ENCODE data around the gene RBM43.
"Not testable (repeated sequence)": the region's sequence is repeated elsewhere in the genome, so short reads cannot be mapped to it uniquely, and the experiment has no call there.

RBM43 gene

GRCh38 chr2:151268085-151268484, 6.4 kb upstream of the RBM43 start:
- no peak for DNase-seq (ENCODE audit: low read depth)

DNA sequence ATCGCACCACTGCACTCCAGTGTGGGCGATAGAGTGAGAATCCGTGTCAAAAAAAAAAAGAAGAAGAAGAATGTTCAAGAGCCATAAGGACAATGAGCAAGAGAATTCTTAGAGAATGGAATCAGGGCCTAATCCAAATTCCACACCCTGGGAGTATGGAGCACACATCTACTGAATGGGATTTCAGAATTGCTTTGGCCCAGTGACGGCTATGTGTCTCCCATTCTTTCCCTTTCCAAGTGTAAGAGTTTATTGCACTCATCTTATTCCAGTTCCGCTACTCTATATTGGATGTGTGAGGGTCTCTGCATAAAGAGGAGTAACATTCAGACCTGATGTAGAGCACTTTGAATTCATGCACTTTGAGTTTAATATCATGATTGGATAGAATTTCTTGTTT, 5.9 kb upstream of the RBM43 start:
- DNase-seq (ENCODE audit: low read depth), result no peak

GRCh38 chr2:151265991-151266390, 4.3 kb upstream of the RBM43 start:
- DNase-seq (ENCODE audit: low read depth), result no peak

DNA sequence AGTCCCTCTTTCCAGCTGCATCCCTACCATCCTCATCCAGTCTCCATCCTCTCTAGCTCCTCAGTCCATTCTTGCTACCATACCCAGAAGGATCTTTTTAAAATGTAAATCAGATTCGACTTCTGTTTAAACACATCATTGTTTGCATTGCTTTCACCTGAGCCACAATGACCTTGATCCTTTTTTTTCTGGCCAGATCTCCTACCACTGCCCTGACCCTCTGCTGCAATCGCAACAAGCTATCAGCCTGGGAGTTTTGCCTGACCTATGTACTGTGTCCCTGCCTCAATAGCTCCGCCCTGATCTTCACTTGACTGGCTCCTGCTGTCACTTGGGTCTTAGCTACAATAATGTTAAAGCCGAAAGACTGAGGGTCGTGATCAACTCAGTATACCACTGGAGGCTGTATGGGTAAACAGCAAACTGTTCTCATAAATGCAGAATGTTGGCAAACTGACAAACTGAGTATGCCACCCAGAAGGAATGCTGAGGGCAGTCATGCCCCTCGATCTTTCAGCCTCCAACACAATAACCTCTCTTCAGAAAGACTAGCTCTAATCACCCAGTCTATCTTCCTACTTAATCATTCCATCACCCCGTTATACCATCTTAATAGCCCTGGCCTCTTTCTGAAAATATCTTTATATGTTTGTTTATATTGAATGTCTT, 2.6 kb upstream of the RBM43 start:
- no peak for DNase-seq (ENCODE audit: low read depth)

DNA sequence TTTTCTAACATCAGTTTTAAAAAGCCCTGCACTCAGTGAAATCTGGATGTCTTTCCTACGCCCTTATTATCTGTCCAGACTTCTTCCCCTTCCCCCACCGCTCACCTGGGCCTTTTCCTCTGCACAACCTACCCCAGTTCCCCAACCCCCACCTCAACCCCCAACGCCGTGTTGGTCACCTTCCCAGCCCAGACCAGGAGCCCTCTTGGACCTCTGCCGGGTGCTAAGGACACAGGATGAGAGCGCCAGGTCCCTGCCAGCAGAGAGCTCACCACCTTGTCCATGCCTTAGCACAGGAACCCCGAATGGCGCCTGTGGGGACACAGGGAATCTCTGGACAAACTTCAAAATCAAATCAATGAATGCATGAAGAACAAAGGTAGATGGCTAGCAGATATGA, 966 bp upstream of the RBM43 start:
- DNase-seq (ENCODE audit: low read depth), result no peak

DNA sequence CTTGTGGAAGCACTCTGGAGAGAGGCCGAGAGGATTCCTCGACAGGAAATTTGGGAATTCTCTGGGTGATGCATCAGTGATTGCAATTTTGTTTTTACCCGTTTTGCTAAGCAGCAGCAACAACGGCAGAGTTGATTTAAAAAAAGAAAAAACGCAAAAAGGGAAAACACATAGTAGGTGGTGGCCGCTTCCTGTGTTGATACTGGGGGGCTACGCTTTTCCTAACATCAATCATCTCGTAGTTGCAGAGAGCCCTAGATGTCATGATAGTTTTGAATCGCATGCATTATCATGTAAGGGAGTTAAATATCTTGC, 271 bp upstream of the RBM43 start:
- DNase-seq (ENCODE audit: low read depth), result no peak

DNA sequence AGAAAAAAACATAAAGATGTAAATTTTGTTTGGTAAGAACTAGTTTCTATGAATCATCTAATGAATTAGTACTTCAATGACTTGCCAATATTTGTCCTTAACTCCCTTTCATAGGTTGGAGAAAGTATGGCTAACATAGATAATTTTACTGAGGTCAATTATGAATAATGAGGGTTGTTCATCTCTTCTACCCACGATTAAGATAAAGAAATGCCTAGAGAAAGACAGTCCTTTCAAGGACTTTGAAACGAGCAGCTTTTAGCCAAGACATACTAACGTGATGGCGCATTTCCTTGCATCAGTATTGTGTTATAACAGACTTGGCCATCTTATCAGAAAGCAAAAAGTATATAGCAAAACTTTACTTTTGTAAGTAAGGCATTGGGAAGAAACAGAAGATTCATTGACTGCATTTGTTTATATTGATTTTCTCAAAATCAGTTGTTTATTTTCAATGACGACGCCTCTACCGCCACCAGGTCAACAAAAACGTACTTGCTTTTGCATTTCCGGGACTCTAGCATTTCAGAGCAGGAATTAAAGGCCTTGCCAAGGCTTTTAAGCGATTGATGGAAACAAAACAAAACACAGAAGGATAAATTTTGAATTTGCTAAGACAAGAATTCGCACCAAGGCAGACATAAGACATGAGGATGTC, 961 bp downstream of the RBM43 start:
- no peak for DNase-seq (ENCODE audit: low read depth)

DNA sequence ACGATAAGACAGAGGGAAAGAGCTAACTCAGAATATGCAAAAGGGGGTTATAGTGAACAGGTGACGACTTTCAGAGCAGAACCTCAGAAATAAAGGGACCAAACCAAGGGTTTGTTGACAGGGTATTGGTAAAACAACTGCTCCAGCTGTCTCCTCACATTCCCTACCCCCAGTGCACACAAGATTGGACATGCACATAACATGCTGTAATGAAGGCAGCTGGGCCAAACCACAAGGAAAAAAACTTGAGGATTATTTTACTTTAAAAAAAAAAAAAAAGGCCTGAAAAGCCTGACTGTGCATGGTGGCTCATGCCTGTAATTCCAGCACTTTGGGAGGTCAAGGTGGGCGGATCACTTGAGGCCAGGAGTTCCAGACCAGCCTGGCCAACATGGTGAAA, 3.5 kb downstream of the RBM43 start:
- no peak for DNase-seq (ENCODE audit: low read depth)

DNA sequence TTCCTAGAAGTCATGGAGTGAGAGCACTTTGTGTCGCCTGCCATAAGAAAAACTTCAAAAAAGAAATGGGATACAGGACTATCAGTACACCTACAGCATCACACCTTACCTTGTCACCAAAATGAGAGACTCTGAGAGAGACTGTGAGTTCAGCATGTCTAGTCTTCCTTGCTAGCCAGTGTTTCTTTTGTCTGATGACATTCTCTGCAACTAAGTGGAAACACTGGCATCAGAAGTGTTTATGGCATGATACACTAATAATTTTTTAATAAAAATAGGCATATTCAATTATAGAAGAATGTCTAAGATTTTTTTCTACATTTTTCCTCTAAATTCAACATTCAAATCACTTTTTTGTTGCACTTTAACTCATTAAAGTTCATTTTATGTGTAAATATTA, 9.0 kb downstream of the RBM43 start:
- DNase-seq (ENCODE audit: low read depth), result no peak

DNA sequence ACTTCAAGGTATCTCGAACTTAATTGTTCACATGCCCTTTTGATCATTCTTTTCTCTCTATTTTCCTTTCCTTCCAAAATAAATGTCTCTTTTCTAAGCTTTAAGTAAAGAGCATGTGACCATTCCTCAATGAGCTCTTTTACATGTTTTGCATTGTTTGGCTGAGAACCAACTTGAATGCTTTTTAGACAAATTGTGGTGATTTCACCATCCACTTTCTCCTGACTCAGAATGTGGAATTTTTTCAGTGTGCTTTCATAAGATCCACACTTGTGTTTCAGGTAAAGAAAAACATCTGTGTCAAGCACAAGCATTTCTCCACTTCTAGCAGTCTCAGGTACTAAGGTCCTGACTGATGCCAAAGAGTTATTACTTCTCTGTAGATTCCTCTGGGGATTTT, 10.7 kb downstream of the RBM43 start:
- DNase-seq (ENCODE audit: low read depth), result no peak

DNA sequence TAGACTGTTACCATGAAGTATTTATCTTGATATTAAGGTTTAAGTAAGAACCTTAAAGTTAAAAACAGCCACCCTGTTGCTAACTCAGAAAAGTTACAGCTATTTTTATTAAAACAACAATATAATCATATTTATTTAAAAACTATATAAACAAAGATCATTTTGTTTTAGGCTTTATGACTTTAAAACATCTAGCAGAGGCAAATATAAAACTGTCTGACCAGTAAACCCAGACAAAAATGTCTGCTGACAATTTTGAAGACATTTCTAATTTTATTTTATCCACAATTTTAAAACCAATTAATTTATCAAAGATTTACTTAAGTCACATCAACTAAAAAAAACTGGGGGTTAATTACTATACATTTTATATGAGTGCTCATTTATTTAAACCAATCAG, 14.2 kb downstream of the RBM43 start:
- DNase-seq (ENCODE audit: low read depth), result no peak

GRCh38 chr2:151246152-151246551, 15.5 kb downstream of the RBM43 start:
- no peak for DNase-seq (ENCODE audit: low read depth)

GRCh38 chr2:151243468-151243867, 18.2 kb downstream of the RBM43 start:
- no peak for DNase-seq (ENCODE audit: low read depth)

DNA sequence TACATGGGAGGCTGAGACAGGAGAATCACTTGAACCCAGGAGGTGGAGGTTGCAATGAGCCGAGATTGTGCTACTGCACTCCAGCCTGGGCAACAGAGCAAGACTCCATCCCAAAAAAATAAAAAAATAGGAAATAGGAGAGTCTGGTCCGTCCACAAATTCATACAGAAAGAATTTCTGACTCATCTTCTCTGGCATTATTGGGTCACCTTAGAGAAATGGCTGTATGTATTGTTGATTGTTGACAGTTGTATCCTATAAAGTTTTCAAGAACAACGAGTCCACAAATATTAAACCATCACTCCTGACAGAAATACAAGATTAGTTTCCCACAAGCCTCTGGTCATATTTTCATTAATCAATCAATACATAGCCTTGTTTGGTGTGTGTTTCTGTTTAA, 20.4 kb downstream of the RBM43 start:
- DNase-seq (ENCODE audit: low read depth), result no peak

DNA sequence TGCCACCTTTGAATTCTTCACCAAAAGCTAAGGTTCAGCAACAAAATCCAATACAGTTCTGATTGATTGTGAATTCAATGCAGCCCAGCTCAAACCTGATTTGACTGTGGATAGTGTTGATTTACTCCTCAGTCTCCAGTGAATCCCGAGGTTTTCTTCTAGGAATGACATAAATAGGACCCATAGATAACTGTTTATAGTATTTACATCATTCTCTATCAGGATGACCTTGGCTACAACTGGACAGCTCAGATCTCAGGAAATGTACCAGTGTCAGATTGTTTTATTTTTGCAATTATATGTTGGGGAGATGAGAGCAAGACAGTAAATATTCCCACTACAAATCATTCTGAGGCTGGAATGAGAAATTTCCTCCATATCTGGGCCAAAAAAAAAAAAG, 21.2 kb downstream of the RBM43 start:
- no peak for DNase-seq (ENCODE audit: low read depth)

GRCh38 chr2:151239624-151240023, 22.0 kb downstream of the RBM43 start:
- DNase-seq (ENCODE audit: low read depth), result no peak

- DNase-seq (ENCODE audit: low read depth), result no peak
These were observed 22.9 kb downstream of the RBM43 start for GRCh38 chr2:151238527-151239487.

DNA sequence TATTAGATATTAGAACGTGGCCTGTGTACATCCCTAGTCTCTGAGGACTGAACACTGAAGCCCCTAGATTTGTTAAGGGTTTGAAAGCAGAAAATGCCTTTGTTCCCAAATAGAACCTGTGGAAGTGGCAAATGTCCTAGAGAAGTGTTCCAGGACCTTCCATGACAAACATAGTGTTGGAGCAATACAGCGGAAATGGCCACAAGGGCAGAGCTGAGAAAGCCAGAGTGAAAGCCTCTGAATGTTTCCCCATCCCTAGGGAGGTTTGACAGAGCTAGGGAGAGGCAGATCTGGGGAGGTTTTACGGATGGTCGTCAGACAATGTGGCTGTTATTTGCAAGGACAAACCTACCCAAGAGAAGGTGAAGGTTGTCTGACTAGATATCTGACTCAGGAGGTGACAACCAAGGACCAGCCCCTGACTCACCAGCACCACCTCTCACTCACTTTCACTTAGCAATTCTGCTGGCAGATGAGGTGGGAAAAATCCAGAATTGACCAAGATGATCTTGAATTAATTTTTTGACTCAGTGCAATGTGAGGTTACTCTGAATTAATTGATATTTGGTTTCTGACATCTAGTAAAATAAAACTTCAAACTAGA, 24.1 kb downstream of the RBM43 start:
- no peak for DNase-seq (ENCODE audit: low read depth)

- DNase-seq (ENCODE audit: low read depth), result not testable (repeated sequence)
These were observed 27.9 kb downstream of the RBM43 start for GRCh38 chr2:151233760-151234159.

- not testable (repeated sequence) for DNase-seq (ENCODE audit: low read depth)
These were observed 28.4 kb downstream of the RBM43 start for GRCh38 chr2:151233288-151233687.

DNA sequence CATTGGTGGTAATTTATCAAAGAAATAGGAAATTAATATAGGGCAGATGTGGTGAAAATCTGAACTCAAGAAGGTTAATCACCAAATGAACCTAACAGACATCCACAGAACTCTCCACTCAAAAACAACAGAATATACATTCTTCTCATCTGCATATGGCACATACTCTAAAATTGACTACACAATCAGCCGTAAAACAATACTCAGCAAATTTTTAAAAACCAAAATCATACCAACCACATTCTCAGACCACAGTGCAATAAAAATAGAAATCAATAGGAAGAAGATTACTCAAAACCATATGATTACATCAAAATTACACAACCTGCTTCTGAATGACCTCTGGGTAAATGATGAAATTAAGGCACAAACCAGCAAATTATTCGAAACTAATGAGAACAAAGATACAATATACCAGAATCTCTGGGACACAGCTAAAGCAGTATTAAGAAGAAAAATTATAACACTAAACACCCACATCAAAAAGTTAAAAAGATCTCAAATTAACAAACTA, 31.0 kb downstream of the RBM43 start:
- no peak for DNase-seq (ENCODE audit: low read depth)

DNA sequence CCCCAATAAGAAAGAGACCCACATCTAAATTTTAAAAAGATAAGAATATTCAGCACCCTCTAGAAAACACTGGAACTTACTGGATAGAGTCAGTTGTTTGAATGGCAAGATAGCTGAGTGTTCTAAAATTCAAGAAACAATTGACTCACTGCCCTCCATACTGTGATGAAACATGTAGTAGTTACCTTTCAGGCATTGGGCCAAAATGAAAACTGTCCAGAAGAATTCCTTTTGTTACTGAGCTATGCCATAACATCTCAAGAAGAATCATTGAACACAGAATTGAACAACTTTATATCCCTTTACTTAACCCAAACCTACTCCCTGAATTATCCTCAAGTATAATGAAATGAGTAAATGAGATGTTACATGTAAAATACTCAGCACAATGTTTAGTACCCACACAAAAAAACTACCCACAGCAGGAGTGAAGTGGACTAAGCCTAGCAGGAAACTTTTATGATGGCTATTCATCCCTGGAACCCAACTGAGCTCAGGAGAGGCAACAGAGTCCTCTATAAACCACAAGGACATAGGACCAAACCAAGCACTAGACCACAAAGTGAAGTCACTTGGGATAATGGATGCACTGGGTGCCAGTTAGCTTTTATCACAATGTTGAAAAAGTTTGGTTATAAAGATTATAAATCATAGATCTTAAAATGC, 32.7 kb downstream of the RBM43 start:
- no peak for DNase-seq (ENCODE audit: low read depth)

Data from stimulated activated CD8-positive, alpha-beta memory T cell treated with anti-CD3 and anti-CD28 coated beads, Interleukin-12 subunit alpha, Interleukin-12 subunit beta, amount 100 ng/mL, for 4 hours (primary cell).